ENCODE data around the gene FGF11. TPM values are rescaled to one million over a fixed set of nuclear protein-coding genes. Genes with fewer than 3 reads are reported as not detected.

FGF11 gene
- total RNA-seq, 4 donors from 2014 or later, result 1.0 TPM; not detected in 3

DNA sequence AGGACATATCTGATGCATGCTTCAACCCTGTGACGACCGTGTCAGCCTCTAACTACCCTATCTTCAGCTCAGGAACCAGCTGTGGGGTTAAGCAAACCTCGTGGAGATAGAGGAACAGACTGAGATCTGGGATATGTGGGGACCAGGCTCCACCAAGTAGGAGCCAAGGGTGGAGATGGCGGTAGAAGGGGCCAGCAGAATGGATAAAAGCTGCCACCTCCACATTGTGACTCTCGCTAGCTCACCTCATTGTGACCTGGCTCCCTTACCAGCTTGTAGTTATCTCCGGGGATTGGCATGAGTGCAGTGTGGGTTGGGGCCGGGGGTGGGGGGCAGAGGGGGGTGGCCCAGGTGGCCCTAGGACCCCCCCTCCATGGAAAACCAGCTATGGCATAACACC, 14.0 kb upstream of the FGF11 start, which contains the start of gene SPEM2:
SPEM2 (plus strand) TSS at position 301 of the 400 bp plus-strand sequence; CDS start at position 374, 73 bp downstream.
- Histone ChIP-seq H3K9me3 (no peaks in the 10 kb centered on the region), H3K4me1 (no peaks in the 10 kb centered on the region), H3K27ac (no peak within 1 kb of the TSS), H3K27me3 (no peaks in the 10 kb centered on the region), H3K4me3 (no peak within 1 kb of the TSS), H3K36me3 (no peaks in the 10 kb centered on the region)
- TF ChIP-seq, protein P1, sequence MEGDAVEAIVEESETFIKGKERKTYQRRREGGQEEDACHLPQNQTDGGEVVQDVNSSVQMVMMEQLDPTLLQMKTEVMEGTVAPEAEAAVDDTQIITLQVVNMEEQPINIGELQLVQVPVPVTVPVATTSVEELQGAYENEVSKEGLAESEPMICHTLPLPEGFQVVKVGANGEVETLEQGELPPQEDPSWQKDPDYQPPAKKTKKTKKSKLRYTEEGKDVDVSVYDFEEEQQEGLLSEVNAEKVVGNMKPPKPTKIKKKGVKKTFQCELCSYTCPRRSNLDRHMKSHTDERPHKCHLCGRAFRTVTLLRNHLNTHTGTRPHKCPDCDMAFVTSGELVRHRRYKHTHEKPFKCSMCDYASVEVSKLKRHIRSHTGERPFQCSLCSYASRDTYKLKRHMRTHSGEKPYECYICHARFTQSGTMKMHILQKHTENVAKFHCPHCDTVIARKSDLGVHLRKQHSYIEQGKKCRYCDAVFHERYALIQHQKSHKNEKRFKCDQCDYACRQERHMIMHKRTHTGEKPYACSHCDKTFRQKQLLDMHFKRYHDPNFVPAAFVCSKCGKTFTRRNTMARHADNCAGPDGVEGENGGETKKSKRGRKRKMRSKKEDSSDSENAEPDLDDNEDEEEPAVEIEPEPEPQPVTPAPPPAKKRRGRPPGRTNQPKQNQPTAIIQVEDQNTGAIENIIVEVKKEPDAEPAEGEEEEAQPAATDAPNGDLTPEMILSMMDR (IDR thresholded peaks at IDR 0.05), result no peak
- TF ChIP-seq POLR2A (IDR thresholded peaks at IDR 0.05), result no peak
- DNase-seq, result no peak

DNA sequence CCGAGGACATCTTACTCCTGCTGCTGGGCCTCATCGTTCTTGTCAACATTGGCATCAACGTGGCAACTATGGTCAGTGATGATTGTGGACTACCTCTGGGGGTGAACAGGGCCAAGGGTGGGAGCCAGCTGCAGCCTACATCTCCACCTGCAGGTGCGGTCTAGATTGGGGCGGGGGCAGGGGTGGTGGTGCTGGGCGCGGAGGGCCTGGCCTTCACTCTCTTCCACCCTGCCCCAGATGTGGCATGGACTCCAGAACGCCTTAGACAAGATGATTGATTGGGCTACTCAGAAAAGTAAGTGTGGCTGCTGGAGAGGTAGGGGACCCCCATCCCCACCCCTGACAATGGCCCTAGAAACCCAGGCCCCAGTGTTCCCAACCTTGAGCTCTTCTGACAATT, 13.6 kb upstream of the FGF11 start:
- no peaks in the 10 kb centered on the region for H3K27me3 ChIP-seq
- H3K9me3 ChIP-seq, result no peaks in the 10 kb centered on the region
- H3K4me1 ChIP-seq, result no peaks in the 10 kb centered on the region
- no peaks in the 10 kb centered on the region for H3K36me3 ChIP-seq
- DNase-seq, result no peak
- no peak overlapping the region for H3K4me3 ChIP-seq
- TF ChIP-seq, protein P1 (IDR thresholded peaks at IDR 0.05), result no peak
- no peak for TF ChIP-seq POLR2A (IDR thresholded peaks at IDR 0.05)
- no peak overlapping the region for H3K27ac ChIP-seq

DNA sequence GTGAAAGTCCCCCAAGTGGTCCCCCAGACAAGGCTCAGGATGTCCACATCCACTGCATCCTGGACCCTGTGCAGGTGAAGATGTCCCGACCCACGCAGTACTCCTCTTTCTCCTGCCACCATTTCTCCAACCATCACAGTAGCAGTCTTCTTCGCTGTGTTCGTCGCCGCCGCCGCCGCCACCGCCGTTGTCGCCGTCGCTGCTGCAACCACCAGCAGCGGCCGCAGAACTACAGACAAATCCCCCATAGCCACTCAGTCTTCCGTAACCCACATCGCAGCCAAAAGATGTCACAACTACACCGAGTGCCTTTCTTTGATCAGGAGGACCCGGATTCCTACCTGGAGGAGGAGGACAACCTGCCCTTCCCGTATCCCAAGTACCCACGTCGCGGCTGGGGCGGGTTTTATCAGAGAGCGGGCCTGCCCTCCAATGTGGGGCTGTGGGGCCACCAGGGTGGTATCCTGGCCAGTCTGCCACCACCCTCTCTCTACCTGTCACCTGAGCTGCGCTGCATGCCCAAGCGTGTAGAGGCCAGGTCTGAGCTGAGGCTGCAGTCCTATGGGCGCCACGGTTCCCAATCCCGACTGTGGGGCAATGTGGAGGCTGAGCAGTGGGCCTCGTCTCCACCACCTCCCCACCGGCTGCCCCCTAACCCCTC, 13.0 kb upstream of the FGF11 start:
- no peak for DNase-seq
- H3K9me3 ChIP-seq, result no peaks in the 10 kb centered on the region
- no peak overlapping the region for H3K27ac ChIP-seq
- no peaks in the 10 kb centered on the region for H3K36me3 ChIP-seq
- no peak overlapping the region for H3K4me3 ChIP-seq
- H3K4me1 ChIP-seq, result no peaks in the 10 kb centered on the region
- TF ChIP-seq POLR2A (IDR thresholded peaks at IDR 0.05), result no peak
- TF ChIP-seq, protein P1 (IDR thresholded peaks at IDR 0.05), result no peak
- H3K27me3 ChIP-seq, result no peaks in the 10 kb centered on the region

DNA sequence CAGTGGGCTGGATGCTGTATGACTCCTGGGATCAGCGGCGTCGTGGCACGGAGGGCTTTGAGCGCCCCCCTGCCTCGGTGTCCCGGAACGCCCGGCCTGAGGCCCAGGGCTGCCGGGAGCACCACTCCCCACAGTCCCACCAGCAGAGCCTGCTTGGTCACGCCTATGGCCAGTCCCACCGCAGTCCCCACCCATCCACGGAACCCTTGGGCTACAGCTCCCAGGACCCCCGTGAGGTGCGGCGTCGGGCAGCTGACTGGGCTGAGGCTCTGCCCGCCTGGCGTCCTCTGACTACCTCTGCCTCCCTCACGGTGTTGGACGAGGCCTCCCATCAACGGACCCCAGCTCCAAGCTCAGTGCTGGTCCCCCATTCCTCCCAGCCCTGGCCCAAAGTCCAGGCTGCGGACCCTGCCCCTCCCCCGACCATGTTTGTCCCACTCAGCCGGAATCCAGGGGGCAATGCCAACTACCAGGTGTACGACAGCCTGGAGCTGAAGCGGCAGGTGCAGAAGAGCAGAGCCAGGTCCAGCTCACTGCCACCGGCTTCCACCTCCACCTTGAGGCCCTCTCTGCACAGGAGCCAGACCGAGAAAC, 12.3 kb upstream of the FGF11 start:
- DNase-seq, result no peak
- H3K27ac ChIP-seq, result no peak overlapping the region
- H3K4me1 ChIP-seq, result no peaks in the 10 kb centered on the region
- no peaks in the 10 kb centered on the region for H3K36me3 ChIP-seq
- H3K9me3 ChIP-seq, result no peaks in the 10 kb centered on the region
- no peak overlapping the region for H3K4me3 ChIP-seq
- no peak for TF ChIP-seq POLR2A (IDR thresholded peaks at IDR 0.05)
- TF ChIP-seq, protein P1 (IDR thresholded peaks at IDR 0.05), result no peak
- H3K27me3 ChIP-seq, result no peaks in the 10 kb centered on the region

DNA sequence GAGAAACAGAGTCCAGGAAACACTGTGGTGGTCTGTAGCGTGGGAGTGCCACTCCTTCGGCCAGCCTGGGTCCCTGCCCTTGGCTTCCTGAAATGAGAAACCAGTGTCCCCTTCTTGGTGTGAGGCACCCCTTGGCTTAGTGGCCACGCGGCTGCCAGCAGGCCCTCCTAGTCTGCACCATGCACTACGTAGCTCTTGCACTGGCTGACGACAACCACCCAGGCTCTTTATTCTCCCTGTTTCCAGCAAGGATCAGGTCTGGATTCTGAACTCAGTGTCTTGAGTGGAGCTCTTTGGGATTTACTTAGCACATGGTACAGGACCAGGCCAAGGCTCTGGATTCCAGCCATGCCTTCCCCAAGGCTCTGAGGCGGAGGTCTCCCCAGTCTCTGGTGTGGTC, 11.8 kb upstream of the FGF11 start:
- DNase-seq, result no peak
- Histone ChIP-seq H3K9me3 (no peaks in the 10 kb centered on the region), H3K27ac (no peak overlapping the region), H3K4me1 (no peaks in the 10 kb centered on the region), H3K4me3 (no peak overlapping the region), H3K27me3 (no peaks in the 10 kb centered on the region), H3K36me3 (no peaks in the 10 kb centered on the region)
- TF ChIP-seq, protein P1 (IDR thresholded peaks at IDR 0.05), result no peak
- no peak for TF ChIP-seq POLR2A (IDR thresholded peaks at IDR 0.05)
